AG04450 (cell line): ENCODE data around the gene BANP. TPM values are rescaled to one million over a fixed set of nuclear protein-coding genes. Genes with fewer than 3 reads are reported as not detected.
"Not testable (repeated sequence)": the region's sequence is repeated elsewhere in the genome, so short reads cannot be mapped to it uniquely, and the experiment has no call there.

Experiments
- CTCF ChIA-PET: fragments of 300-600, 350-600 bp; formaldehyde crosslinking; extraction: SDS; loops from one replicate; lab custom pipeline; 2022; ENCODE audit warnings: antibody characterized with exemption, inconsistent platforms; lab: Charles Lee
- POLR2A ChIA-PET: fragments of 350-600 bp; formaldehyde crosslinking; extraction: SDS; loops from one replicate; lab custom pipeline; 2021; ENCODE audit warnings: antibody characterized with exemption, inconsistent platforms; lab: Yijun Ruan, JAX
- DNase-seq: peaks from one replicate; pipeline ENCODE4 v3.0.0-alpha.2; 2011; ENCODE audit warnings: low read depth, low spot score
- H3K27ac ChIP-seq: one replicate; pipeline ENCODE4 v1.5.1; 2012; ENCODE audit warnings: low read depth, low read length, control low read depth
- H3K27me3 ChIP-seq: one replicate; pipeline ENCODE4 v1.6.0; 2012; ENCODE audit warnings: low read length; ENCODE audit not compliant: control insufficient read depth, insufficient read depth
- H3K4me3 ChIP-seq: 2 replicates; pipeline ENCODE4 v1.5.1; 2011; ENCODE audit warnings: mild to moderate bottlenecking, low read depth, low read length, control low read depth
- H3K9me3 ChIP-seq: 2 replicates; pipeline ENCODE4 v1.5.1; 2012; ENCODE audit warnings: low read length; ENCODE audit not compliant: control insufficient read depth, insufficient read depth
- polyA plus RNA-seq: library from polyadenylated mRNA; depleted of rRNA; stranded (reverse); fragments of >200 nt; gene quantifications from 2 replicates; pipeline ENCODE4 v1.2.3, GENCODE V29; 2011
- TF ChIP-seq, protein P1 (sequence below): IDR thresholded peaks from 2 replicates; pipeline ENCODE4 v1.5.1; 2011; ENCODE audit warnings: low read depth, low read length, control low read depth, inconsistent platforms

The BANP gene
- polyA plus RNA-seq, 1 experiment, result 18.6 TPM

DNA sequence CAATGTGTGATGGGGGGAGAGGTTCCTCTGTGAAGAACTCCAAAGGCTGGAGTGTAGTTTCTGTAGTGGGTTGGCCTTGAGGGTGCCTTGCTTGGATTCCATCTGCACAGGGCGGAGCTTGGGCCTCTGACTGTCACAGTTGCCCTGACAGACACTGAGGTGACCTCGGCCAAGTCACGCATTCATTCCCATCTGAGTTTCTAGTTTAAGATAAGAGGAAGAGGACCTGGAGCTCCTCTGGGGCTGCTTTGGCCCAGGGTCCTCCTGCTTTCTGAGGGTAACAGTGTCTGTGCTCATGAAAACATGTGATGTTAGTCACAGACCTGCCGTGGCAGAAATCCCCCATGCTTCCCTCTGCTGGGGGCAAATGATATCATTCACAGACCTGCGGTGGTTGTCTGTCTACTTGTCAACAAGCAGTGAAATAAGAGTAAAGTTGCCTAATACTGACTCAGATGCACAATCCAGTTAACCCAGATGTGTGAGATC is 35.2 kb downstream of the BANP start:
- H3K9me3 ChIP-seq, H3K27me3 ChIP-seq, CTCF ChIA-PET, POLR2A ChIA-PET, H3K4me3 ChIP-seq: not testable (repeated sequence)
- TF ChIP-seq, protein P1, sequence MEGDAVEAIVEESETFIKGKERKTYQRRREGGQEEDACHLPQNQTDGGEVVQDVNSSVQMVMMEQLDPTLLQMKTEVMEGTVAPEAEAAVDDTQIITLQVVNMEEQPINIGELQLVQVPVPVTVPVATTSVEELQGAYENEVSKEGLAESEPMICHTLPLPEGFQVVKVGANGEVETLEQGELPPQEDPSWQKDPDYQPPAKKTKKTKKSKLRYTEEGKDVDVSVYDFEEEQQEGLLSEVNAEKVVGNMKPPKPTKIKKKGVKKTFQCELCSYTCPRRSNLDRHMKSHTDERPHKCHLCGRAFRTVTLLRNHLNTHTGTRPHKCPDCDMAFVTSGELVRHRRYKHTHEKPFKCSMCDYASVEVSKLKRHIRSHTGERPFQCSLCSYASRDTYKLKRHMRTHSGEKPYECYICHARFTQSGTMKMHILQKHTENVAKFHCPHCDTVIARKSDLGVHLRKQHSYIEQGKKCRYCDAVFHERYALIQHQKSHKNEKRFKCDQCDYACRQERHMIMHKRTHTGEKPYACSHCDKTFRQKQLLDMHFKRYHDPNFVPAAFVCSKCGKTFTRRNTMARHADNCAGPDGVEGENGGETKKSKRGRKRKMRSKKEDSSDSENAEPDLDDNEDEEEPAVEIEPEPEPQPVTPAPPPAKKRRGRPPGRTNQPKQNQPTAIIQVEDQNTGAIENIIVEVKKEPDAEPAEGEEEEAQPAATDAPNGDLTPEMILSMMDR, result 0 out of 2 replicates have a peak, but pooled peaks have one; percentile 14
- peak; percentile 39 for DNase-seq
- H3K27ac ChIP-seq, result peak overlapping the region; percentile 57

DNA sequence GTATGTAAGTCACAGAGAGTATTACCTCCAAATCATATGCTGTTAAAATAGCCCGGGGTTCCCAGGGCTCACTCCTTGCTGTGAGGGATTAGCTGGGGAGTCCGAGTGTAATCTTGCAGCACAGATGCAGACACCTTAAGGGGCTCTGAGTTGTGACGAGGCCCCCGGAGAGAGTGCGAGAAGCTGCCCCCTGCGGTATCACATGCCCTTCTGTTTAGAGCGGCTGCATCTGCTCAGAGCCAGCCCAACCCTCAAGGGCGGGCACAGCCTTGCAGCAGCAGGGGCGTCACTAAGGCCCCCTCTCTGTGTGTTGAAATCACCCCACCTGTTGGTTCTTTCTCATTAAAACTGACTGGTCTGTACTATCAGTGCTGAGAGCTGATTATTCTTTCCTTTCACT is 37.4 kb downstream of the BANP start:
- H3K27ac ChIP-seq, H3K27me3 ChIP-seq, H3K4me3 ChIP-seq, DNase-seq, H3K9me3 ChIP-seq, POLR2A ChIA-PET, CTCF ChIA-PET: not testable (repeated sequence)

DNA sequence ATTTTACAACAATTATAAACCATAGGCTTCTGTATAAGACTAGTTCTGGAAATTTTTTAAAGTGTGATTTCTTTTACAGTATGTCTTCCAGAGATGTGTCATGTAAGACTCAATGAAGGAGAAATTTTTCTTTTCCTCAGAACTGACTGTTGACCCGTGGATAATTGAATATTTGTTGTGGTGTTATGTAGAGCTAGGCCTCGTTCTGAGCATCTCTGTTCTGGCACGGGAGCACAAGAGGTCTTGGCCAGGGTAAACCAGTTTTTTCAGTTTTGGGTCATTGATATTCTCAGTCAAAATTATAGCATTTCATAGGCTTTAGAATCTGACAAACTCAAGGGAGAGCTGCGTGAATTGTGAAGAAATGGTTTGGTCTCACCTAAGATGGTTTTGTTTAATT is 39.0 kb downstream of the BANP start:
- H3K4me3 ChIP-seq, CTCF ChIA-PET, H3K9me3 ChIP-seq, H3K27ac ChIP-seq, DNase-seq, POLR2A ChIA-PET, H3K27me3 ChIP-seq: not testable (repeated sequence)

DNA sequence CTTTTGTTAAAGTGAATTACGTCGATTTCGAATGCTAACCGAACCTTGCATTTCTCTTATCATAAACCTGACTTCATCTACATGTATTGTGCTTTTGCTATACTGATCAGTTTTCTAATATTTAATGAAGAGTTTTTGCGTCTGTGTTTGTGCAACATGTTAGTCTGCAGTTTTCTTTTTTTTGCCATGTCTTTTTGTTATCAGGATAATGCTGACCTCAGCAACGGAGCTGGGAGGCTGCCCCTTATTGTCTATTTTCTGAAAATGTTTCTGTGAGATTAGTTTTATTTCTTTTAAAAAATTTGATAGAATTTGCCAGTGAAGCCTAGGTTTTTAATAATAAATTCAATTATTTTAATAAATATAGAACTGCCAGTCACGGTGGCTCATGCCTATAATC is 40.9 kb downstream of the BANP start:
- H3K27me3 ChIP-seq, H3K4me3 ChIP-seq, H3K9me3 ChIP-seq, H3K27ac ChIP-seq, DNase-seq, CTCF ChIA-PET, POLR2A ChIA-PET: not testable (repeated sequence)

DNA sequence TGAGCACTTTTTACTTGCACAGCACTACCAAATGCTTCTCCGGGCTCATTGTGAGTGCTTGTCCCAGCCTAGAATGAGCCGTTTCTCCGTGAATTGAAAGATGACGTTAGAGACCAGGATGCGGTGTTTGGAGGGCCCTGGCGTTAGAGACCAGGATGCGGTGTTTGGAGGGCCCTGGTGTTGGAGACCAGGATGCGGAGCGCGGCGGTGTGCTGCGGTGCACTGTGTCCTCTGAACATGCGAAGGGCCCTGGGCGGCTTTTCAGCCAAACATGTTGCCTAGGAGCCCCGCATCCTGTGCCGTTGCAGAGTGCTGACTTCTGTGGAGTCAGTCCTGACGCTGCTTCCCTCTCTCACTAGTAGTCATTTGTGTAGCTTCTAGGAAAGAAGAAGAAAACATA is 42.7 kb downstream of the BANP start:
- CTCF ChIA-PET, result no interaction called here

DNA sequence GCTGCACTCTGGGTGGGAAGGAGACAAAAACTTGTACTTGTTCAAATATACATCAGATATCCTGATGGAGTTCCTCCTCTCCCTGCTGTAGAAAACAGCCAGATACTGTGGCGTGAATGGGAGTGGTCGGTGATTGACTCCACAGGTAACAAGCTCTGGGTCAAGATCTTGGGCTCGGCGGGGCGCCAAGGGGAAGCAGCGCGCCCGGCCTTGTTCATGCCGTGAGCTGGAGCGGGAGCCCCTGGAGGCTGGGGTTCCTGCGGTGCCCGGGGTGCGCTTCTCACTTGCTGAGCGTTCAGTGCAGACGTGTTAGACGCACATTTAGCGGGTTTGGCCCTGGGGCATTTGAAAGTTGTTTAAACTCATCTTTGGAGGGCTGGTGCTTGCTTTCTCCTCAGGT is 44.4 kb downstream of the BANP start:
- no peak overlapping the region for H3K4me3 ChIP-seq
- no peaks in the 10 kb centered on the region for H3K27me3 ChIP-seq
- TF ChIP-seq, protein P1, result no peak
- no peak for DNase-seq
- no peaks in the 10 kb centered on the region; the same call in 1 of the 2 replicates for H3K9me3 ChIP-seq
- ChIA-PET POLR2A (no interaction called here), CTCF (no interaction called here)
- no peak overlapping the region for H3K27ac ChIP-seq

More for the DNA sequence above, 42.7 kb downstream of the BANP start:
- H3K4me3 ChIP-seq, result no peak overlapping the region
- no peak overlapping the region for H3K27ac ChIP-seq
- DNase-seq, result no peak
- no peaks in the 10 kb centered on the region for H3K27me3 ChIP-seq
- TF ChIP-seq, protein P1, result no peak
- no peaks in the 10 kb centered on the region; the same call in 1 of the 2 replicates for H3K9me3 ChIP-seq
- POLR2A ChIA-PET, result no interaction called here
